Breast epithelium (tissue), 3 donors: ENCODE measurements around the gene GHRL.

Source experiments
- POLR2AphosphoS5 ChIP-seq, 3 donors: sonication (generic); formaldehyde crosslinking; IDR thresholded peaks; one replicate each; pipeline ENCODE4 v1.6.1; 2017; ENCODE audit warnings: antibody characterized with exemption in 3 of 3
- TF ChIP-seq, protein P1 (sequence below), 3 donors: fragments of 450-650 bp; IDR thresholded peaks; one replicate each; pipeline ENCODE4 v1.5.1; 2016 to 2017; ENCODE audit warnings: antibody characterized with exemption in 3 of 3, mild to moderate bottlenecking in 3 of 3, moderate library complexity in 3 of 3

DNA sequence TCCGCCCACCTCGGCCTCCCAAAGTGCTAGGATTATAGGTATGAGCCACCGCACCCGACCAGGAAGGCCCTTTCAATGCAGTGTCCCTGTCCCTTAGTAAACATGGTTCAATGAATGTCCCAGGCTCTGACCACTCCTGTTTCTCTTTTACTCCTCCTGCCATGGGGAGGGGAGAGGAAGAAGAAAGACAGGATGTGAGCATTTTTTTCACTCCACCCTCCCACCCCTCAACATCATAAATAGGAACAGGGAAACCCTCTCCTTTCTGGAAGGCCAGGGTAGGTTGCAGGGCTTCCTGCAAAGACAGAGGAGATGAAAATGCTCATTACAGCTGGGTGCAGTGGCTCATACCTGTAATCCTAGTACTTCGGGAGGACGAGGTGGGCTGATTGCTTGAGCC is 51.9 kb downstream of the GHRL start:
- no peak for TF ChIP-seq POLR2AphosphoS5 (IDR thresholded peaks at IDR 0.05)
- TF ChIP-seq, protein P1, sequence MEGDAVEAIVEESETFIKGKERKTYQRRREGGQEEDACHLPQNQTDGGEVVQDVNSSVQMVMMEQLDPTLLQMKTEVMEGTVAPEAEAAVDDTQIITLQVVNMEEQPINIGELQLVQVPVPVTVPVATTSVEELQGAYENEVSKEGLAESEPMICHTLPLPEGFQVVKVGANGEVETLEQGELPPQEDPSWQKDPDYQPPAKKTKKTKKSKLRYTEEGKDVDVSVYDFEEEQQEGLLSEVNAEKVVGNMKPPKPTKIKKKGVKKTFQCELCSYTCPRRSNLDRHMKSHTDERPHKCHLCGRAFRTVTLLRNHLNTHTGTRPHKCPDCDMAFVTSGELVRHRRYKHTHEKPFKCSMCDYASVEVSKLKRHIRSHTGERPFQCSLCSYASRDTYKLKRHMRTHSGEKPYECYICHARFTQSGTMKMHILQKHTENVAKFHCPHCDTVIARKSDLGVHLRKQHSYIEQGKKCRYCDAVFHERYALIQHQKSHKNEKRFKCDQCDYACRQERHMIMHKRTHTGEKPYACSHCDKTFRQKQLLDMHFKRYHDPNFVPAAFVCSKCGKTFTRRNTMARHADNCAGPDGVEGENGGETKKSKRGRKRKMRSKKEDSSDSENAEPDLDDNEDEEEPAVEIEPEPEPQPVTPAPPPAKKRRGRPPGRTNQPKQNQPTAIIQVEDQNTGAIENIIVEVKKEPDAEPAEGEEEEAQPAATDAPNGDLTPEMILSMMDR (IDR thresholded peaks at IDR 0.05), result no peak
